IPS-NIHi11 (cell line): ENCODE data around the gene NECTIN1.

Experiments
- DNase-seq: peaks from one replicate; pipeline ENCODE4 v3.0.0; 2012; ENCODE audit warnings: mixed read lengths, low spot score

Gene NECTIN1

GRCh38 chr11:119691701-119692539 is 37.1 kb downstream of the NECTIN1 start:
- DNase-seq, result no peak

GRCh38 chr11:119691020-119691666 is 37.9 kb downstream of the NECTIN1 start:
- no peak for DNase-seq

GRCh38 chr11:119689302-119689701 is 39.7 kb downstream of the NECTIN1 start:
- DNase-seq, result no peak

- DNase-seq, result no peak
Observed at GRCh38 chr11:119688356-119688755, 40.6 kb downstream of the NECTIN1 start.

GRCh38 chr11:119687373-119688046 is 41.5 kb downstream of the NECTIN1 start:
- no peak for DNase-seq

GRCh38 chr11:119686177-119686882 is 42.7 kb downstream of the NECTIN1 start:
- DNase-seq, result no peak

GRCh38 chr11:119685111-119685746 is 43.8 kb downstream of the NECTIN1 start:
- DNase-seq, result no peak

- no peak for DNase-seq
Observed at GRCh38 chr11:119684361-119685110, 44.5 kb downstream of the NECTIN1 start.

GRCh38 chr11:119683783-119684182 is 45.2 kb downstream of the NECTIN1 start:
- DNase-seq, result no peak

- DNase-seq, result no peak
Observed at GRCh38 chr11:119681361-119681910, 47.6 kb downstream of the NECTIN1 start.

- DNase-seq, result no peak
Observed at GRCh38 chr11:119680541-119681360, 48.2 kb downstream of the NECTIN1 start.

GRCh38 chr11:119679346-119679745 is 49.7 kb downstream of the NECTIN1 start:
- DNase-seq, result no peak

- DNase-seq, result no peak
Observed at GRCh38 chr11:119678351-119678750, 50.6 kb downstream of the NECTIN1 start.

GRCh38 chr11:119677840-119678239 is 51.2 kb downstream of the NECTIN1 start:
- no peak for DNase-seq

GRCh38 chr11:119676461-119677020 is 52.5 kb downstream of the NECTIN1 start:
- no peak for DNase-seq

GRCh38 chr11:119673759-119674336 is 55.2 kb downstream of the NECTIN1 start:
- no peak for DNase-seq

- DNase-seq, result no peak
Observed at GRCh38 chr11:119673052-119673758, 55.8 kb downstream of the NECTIN1 start.

GRCh38 chr11:119672597-119672996 is 56.4 kb downstream of the NECTIN1 start:
- DNase-seq, result no peak
